Gastrocnemius medialis (tissue), 4 donors: ENCODE results near the gene GINS1.

Experiments
- POLR2A ChIP-seq, 2 donors: fragments of 450-650 bp; IDR thresholded peaks; one replicate each; pipeline ENCODE4 v1.6.1; 2017; ENCODE audit warnings: antibody characterized with exemption in 2 of 2, mild to moderate bottlenecking in 2 of 2, moderate library complexity in 2 of 2
- TF ChIP-seq, protein P1 (sequence below), 5 experiments: fragments of 450-650 bp in 3 of 5; fragments of 200-600 bp in 2 of 5; sonication (generic) in 2 of 5; IDR thresholded peaks in 4 of 5; conservative IDR thresholded peaks in 1 of 5; 1 replicate in 4 of 5; 2 replicates in 1 of 5; pipeline ENCODE4 v1.5.1; 2016 to 2019; ENCODE audit warnings: antibody characterized with exemption in 5 of 5, mild to moderate bottlenecking in 3 of 5, moderate library complexity in 3 of 5

DNA sequence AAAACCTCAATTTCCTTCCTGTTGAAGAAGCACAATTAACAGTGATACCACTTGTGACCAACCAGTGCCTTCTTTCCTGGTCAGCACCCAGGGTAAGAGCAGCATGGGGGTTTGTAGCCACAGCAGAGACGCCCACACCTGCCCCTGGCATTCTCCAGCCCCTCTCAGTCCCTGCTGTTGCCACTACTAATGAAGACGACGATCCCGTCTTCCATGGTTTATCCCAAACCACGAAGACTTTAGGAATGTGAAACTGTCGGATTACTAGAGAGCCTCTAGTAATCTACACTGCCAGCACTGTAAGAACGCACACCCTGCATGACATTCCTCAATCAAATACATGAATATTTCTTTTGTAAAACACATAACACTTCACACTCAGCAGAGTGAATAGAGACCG, 60.0 kb downstream of the GINS1 start:
- no peak for TF ChIP-seq POLR2A (IDR thresholded peaks at IDR 0.05)
- TF ChIP-seq, protein P1, sequence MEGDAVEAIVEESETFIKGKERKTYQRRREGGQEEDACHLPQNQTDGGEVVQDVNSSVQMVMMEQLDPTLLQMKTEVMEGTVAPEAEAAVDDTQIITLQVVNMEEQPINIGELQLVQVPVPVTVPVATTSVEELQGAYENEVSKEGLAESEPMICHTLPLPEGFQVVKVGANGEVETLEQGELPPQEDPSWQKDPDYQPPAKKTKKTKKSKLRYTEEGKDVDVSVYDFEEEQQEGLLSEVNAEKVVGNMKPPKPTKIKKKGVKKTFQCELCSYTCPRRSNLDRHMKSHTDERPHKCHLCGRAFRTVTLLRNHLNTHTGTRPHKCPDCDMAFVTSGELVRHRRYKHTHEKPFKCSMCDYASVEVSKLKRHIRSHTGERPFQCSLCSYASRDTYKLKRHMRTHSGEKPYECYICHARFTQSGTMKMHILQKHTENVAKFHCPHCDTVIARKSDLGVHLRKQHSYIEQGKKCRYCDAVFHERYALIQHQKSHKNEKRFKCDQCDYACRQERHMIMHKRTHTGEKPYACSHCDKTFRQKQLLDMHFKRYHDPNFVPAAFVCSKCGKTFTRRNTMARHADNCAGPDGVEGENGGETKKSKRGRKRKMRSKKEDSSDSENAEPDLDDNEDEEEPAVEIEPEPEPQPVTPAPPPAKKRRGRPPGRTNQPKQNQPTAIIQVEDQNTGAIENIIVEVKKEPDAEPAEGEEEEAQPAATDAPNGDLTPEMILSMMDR (IDR thresholded peaks at IDR 0.05 in 4 of 5, conservative IDR thresholded peaks at IDR 0.05 in 1 of 5): no peak
